Measurements from ENCODE around the gene PWWP2B. TPM values are rescaled to one million over a fixed set of nuclear protein-coding genes. Genes with fewer than 3 reads are reported as not detected.
A peak's percentile ranks its signal among the peaks of the same experiment; 100 is the strongest.

PWWP2B gene
- total and polyA plus RNA-seq, 2 of the 13 experiments (the other 11 are each of a cell fraction or from before 2014, with no cell fraction given) = 2.3 to 4.7 TPM

GRCh38 chr10:132460071-132460470 is 63.1 kb downstream of the PWWP2B start:
- Histone ChIP-seq H3K27me3 (ENCODE audit: control insufficient read depth in 1 of 2, insufficient read depth in 2 of 2, low read length in 2 of 2) (peaks cover 20 to 46% of the 10 kb centered on the region in 2 experiments), H3K27ac (ENCODE audit: extremely low read length, insufficient read depth, low read length) (no peak overlapping the region), H3K9me3 (ENCODE audit: low read length) (no peaks in the 10 kb centered on the region), H3K4me1 (ENCODE audit: insufficient read depth, low read length) (peaks cover 56% of the 10 kb centered on the region), H3K4me3 (replicated peaks in 1 of 3; ENCODE audit: insufficient read depth in 1 of 3, low read depth in 2 of 3, low read length in 3 of 3) (peak overlapping the region in 1 of 3 experiments; percentile 41; a peak in 2 of 6 replicates), H3K36me3 (replicated peaks in 1 of 2; ENCODE audit: control insufficient read depth in 1 of 2, insufficient read depth in 2 of 2, low read length in 2 of 2) (no peaks in the 10 kb centered on the region), H2AFZ (ENCODE audit: low read length) (no peak overlapping the region), H3K79me2 (ENCODE audit: insufficient read depth, low read length) (no peaks in the 10 kb centered on the region), H4K20me1 (ENCODE audit: insufficient read depth, low read length) (no peaks in the 10 kb centered on the region), H3K4me2 (ENCODE audit: low read depth, low read length) (peak overlapping the region; percentile 61), H3K9ac (ENCODE audit: insufficient read depth, low read depth, low read length) (no peak overlapping the region; the same call in 1 of the 2 replicates)
- intact Hi-C loops (cut with micrococcal nuclease; ENCODE audit: unreplicated experiment) = loop anchor here (5.0 kb wide), 1 partner anchor 132 kb away; no protein-coding TSS in a partner anchor
- ChIA-PET CTCF (ENCODE audit: low intra/inter-chr PET ratio, low total read pairs) (interaction anchor here (3.9 kb wide), 1 partner anchor 177 kb away, joined by 54 read pairs; no protein-coding TSS in a partner anchor), POLR2A (interaction anchor here (1.4 to 2.1 kb wide), 2 partner anchors 57 to 59 kb away, joined by 6 to 10 read pairs; no protein-coding TSS in a partner anchor)
- 24% methylated on average over 7 of the region's 15 CpGs for WGBS (ENCODE audit: low lambda C conversion rate)
- ATAC-seq (peak; percentile 13; the same call in 2 of the 3 replicates), DNase-seq (ENCODE audit: low spot score) (no peak), FAIRE-seq (no peak)
- in situ Hi-C loops (cut with HindIII; ENCODE audit: extremely low pct_ligation_motif_present, low pct_unique_long_range_greater_than_20kb) = loop anchor here (5.0 kb wide), 1 partner anchor 172 kb away; no protein-coding TSS in a partner anchor
- no TSS peak for BruUV-seq (replicated peaks)
- TF ChIP-seq NR2F6 (IDR thresholded peaks at IDR 0.05) = no peak
- TF ChIP-seq NR2F6 (CRISPR knock-in tag; IDR thresholded peaks at IDR 0.05) = no peak
- TF ChIP-seq ZNF350 (CRISPR knock-in tag; IDR thresholded peaks at IDR 0.05; ENCODE audit: borderline replicate concordance, low read depth) = 0 out of 2 replicates have a peak, but pooled peaks have one; percentile 29
- TF ChIP-seq FOXO4 (CRISPR knock-in tag; conservative IDR thresholded peaks at IDR 0.05) = 0 out of 2 replicates have a peak, but pooled peaks have one; percentile 62
- TF ChIP-seq THAP9 (CRISPR knock-in tag; IDR thresholded peaks at IDR 0.05; ENCODE audit: borderline replicate concordance) = peak; percentile 23; the same call in 1 of the 2 replicates
- 0 out of 2 replicates have a peak, but pooled peaks have one; percentile 23 for TF ChIP-seq SRY (CRISPR knock-in tag; IDR thresholded peaks at IDR 0.05)
- TF ChIP-seq NONO (IDR thresholded peaks at IDR 0.05) = no peak
- peak; percentile 3; the same call in 1 of the 2 replicates for TF ChIP-seq NONO (CRISPR knock-in tag; conservative IDR thresholded peaks at IDR 0.05)
- peak; percentile 33; the same call in 1 of the 2 replicates for TF ChIP-seq TFAP4 (IDR thresholded peaks at IDR 0.05; ENCODE audit: borderline replicate concordance, low read depth)
- TF ChIP-seq PLSCR1 (CRISPR knock-in tag; IDR thresholded peaks at IDR 0.05; ENCODE audit: borderline replicate concordance) = no peak
- no peak for TF ChIP-seq TBP (CRISPR knock-in tag; IDR thresholded peaks at IDR 0.05)
- peak; percentile 42; the same call in 1 of the 2 replicates for TF ChIP-seq ZNF891 (CRISPR knock-in tag; IDR thresholded peaks at IDR 0.05)
- no peak for TF ChIP-seq MAZ (IDR thresholded peaks at IDR 0.05; ENCODE audit: borderline replicate concordance, low read depth, low read length)
- 0 out of 2 replicates have a peak, but pooled peaks have one; percentile 10 for TF ChIP-seq MAZ (CRISPR knock-in tag; IDR thresholded peaks at IDR 0.05; ENCODE audit: low read depth)
- no peak for TF ChIP-seq ZNF75D (CRISPR knock-in tag; IDR thresholded peaks at IDR 0.05; ENCODE audit: borderline replicate concordance)
- no peak for TF ChIP-seq HMG20A (CRISPR knock-in tag; IDR thresholded peaks at IDR 0.05; ENCODE audit: borderline replicate concordance)
- no peak for TF ChIP-seq ZNF552 (CRISPR knock-in tag; IDR thresholded peaks at IDR 0.05; ENCODE audit: borderline replicate concordance)
